Neural crest cell (in vitro differentiated cells): ENCODE data around the gene SPATA24. TPM values are rescaled to one million over a fixed set of nuclear protein-coding genes. Genes with fewer than 3 reads are reported as not detected.
"Not testable (repeated sequence)": the region's sequence is repeated elsewhere in the genome, so short reads cannot be mapped to it uniquely, and the experiment has no call there.

Source experiments
- DNase-seq: peaks from one replicate; pipeline ENCODE4 v3.0.0; 2021; ENCODE audit warnings: low read depth, mixed read lengths, low spot score
- H3K27ac Mint-ChIP-seq: one replicate; pipeline ENCODE4 v1.8.0; 2021; ENCODE audit warnings: mild to moderate bottlenecking, mixed read lengths; ENCODE audit not compliant: unreplicated experiment
- H3K27me3 Mint-ChIP-seq: 2 replicates; pipeline ENCODE4 v1.8.0; 2021; ENCODE audit warnings: low read depth, mild to moderate bottlenecking, mixed read lengths
- H3K36me3 Mint-ChIP-seq: 2 replicates; pipeline ENCODE4 v1.8.0; 2021; ENCODE audit warnings: low read depth, mild to moderate bottlenecking, mixed read lengths
- H3K4me1 Mint-ChIP-seq: 2 replicates; pipeline ENCODE4 v1.8.0; 2021; ENCODE audit warnings: mixed read lengths
- H3K4me3 Mint-ChIP-seq: one replicate; pipeline ENCODE4 v1.8.0; 2021; ENCODE audit warnings: mild to moderate bottlenecking, mixed read lengths
- H3K9me3 Mint-ChIP-seq: 2 replicates; pipeline ENCODE4 v1.8.0; 2021; ENCODE audit warnings: mixed read lengths
- CTCF ChIP-seq: fragments of 200-600 bp; sonication (generic); conservative IDR thresholded peaks from 2 replicates; pipeline ENCODE4 v1.5.0; 2021; ENCODE audit warnings: antibody characterized with exemption, mild to moderate bottlenecking
- total RNA-seq: library from RNA; stranded (reverse); gene quantifications from 2 replicates; pipeline ENCODE4 v1.2.1, GENCODE V29; 2021

Gene SPATA24
- total RNA-seq, 1 donor from 2014 or later, result 16.1 TPM

GRCh38 chr5:139445325-139446170, 41.7 kb upstream of the SPATA24 start:
- Mint-ChIP-seq H3K27ac (no peak overlapping the region), H3K9me3 (no peaks in the 10 kb centered on the region), H3K27me3 (peaks cover 20% of the 10 kb centered on the region), H3K4me3 (no peak overlapping the region), H3K36me3 (no peaks in the 10 kb centered on the region), H3K4me1 (no peaks in the 10 kb centered on the region)
- DNase-seq, result no peak
- TF ChIP-seq CTCF, result no peak

DNA sequence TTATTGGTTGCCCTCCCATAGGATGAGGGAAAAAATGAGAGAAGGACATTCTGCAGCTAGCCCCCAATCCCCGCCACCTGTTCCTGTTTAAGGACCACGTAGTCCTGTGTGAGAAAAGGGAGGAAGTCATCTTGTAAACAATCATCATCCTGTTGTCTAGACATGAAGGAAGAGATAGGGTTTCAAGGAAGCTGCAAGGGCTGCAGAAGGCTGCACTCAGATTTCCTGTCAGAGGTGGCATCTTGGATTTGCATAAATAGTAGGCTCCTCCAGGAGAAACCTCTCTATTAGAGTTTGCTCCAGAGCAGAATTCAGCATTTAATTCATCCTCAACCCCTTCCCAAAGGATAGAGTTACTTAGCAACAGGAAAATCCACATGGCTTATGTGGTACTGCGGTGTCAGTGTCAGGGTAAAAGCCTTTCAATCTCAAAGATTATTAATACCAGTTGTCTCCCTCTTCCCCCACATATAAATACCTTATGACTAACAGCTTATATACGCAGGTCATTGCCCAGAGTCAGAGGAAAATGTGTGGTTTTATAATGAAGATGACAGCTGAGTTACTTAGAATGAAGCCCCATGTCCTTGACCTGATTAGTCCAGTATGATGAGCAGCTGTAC, 40.1 kb upstream of the SPATA24 start:
- TF ChIP-seq CTCF, result no peak
- Mint-ChIP-seq H3K27ac (no peak overlapping the region), H3K4me1 (peaks cover 6% of the 10 kb centered on the region), H3K36me3 (no peaks in the 10 kb centered on the region), H3K27me3 (peaks cover 18% of the 10 kb centered on the region), H3K9me3 (no peaks in the 10 kb centered on the region), H3K4me3 (peak overlapping the region; percentile 14)
- no peak for DNase-seq

GRCh38 chr5:139440416-139440815, 36.5 kb upstream of the SPATA24 start:
- not testable (repeated sequence) for H3K27me3 Mint-ChIP-seq, H3K9me3 Mint-ChIP-seq, H3K27ac Mint-ChIP-seq, H3K4me3 Mint-ChIP-seq, H3K36me3 Mint-ChIP-seq, DNase-seq
- H3K4me1 Mint-ChIP-seq, result peaks cover 23% of the 10 kb centered on the region

- Mint-ChIP-seq H3K9me3 (no peaks in the 10 kb centered on the region), H3K4me3 (peak within 1 kb of the TSS; percentile 97), H3K36me3 (peaks cover 6% of the 10 kb centered on the region), H3K4me1 (peaks cover 23% of the 10 kb centered on the region), H3K27ac (peak within 1 kb of the TSS; percentile 98), H3K27me3 (peaks cover 4% of the 10 kb centered on the region)
- DNase-seq, result peak; percentile 94
- no peak for TF ChIP-seq CTCF
Measured at GRCh38 chr5:139439013-139439903, 35.4 kb upstream of the SPATA24 start, which contains the start of gene DNAJC18. Gene DNAJC18 (minus strand): TSS chr5:139439525. CDS start chr5:139439445, 80 bp downstream.

- no peak for DNase-seq
- TF ChIP-seq CTCF, result no peak
- H3K27me3 Mint-ChIP-seq, result peaks cover 2% of the 10 kb centered on the region
- peak overlapping the region; percentile 97 for H3K4me3 Mint-ChIP-seq
- peaks cover 6% of the 10 kb centered on the region for H3K36me3 Mint-ChIP-seq
- H3K9me3 Mint-ChIP-seq, result no peaks in the 10 kb centered on the region
- no peak overlapping the region for H3K27ac Mint-ChIP-seq
- H3K4me1 Mint-ChIP-seq, result peaks cover 23% of the 10 kb centered on the region
Measured at GRCh38 chr5:139438707-139439012, 34.8 kb upstream of the SPATA24 start.
